Astrocyte of the hippocampus (primary cell): ENCODE measurements around the gene CHST12.
A peak's percentile ranks its signal among the peaks of the same experiment; 100 is the strongest.
"Not testable (repeated sequence)": the region's sequence is repeated elsewhere in the genome, so short reads cannot be mapped to it uniquely, and the experiment has no call there.

Experiments used
- DNase-seq: peaks from one replicate; pipeline ENCODE4 v3.0.0; 2011; ENCODE audit warnings: low read depth, low spot score

The CHST12 gene

GRCh38 chr7:2403014-2403717, at the start of gene CHST12:
Gene CHST12, plus strand, starts transcription at chr7:2403611. Its CDS starts 29,029 bp downstream, at chr7:2432640.
- DNase-seq = peak; percentile 99

- peak; percentile 96 for DNase-seq
These were observed 49.5 kb upstream of the CHST12 start for GRCh38 chr7:2353936-2354185.

- DNase-seq = peak; percentile 96
These were observed 49.0 kb upstream of the CHST12 start, which contains the start of gene EIF3B for GRCh38 chr7:2354186-2354938. Gene EIF3B, plus strand, starts transcription at chr7:2354827. Its CDS starts 95 bp downstream, at chr7:2354922.

GRCh38 chr7:2354939-2355704, 48.3 kb upstream of the CHST12 start:
- DNase-seq = peak; percentile 26

GRCh38 chr7:2355705-2356008, 47.8 kb upstream of the CHST12 start:
- peak; percentile 20 for DNase-seq

- DNase-seq = no peak
These were observed 46.2 kb upstream of the CHST12 start for GRCh38 chr7:2357165-2357564.

GRCh38 chr7:2357571-2357970, 45.8 kb upstream of the CHST12 start:
- DNase-seq = no peak

- no peak for DNase-seq
These were observed 44.4 kb upstream of the CHST12 start for GRCh38 chr7:2358968-2359527.

GRCh38 chr7:2359610-2360009, 43.8 kb upstream of the CHST12 start:
- DNase-seq = no peak

GRCh38 chr7:2360796-2361195, 42.6 kb upstream of the CHST12 start:
- no peak for DNase-seq

- no peak for DNase-seq
These were observed 40.9 kb upstream of the CHST12 start for GRCh38 chr7:2362385-2363088.

GRCh38 chr7:2369139-2369538, 34.3 kb upstream of the CHST12 start:
- no peak for DNase-seq

GRCh38 chr7:2371329-2371728, 32.1 kb upstream of the CHST12 start:
- no peak for DNase-seq

- DNase-seq = no peak
These were observed 30.7 kb upstream of the CHST12 start for GRCh38 chr7:2372724-2373123.

GRCh38 chr7:2373124-2373556, 30.3 kb upstream of the CHST12 start:
- DNase-seq = peak; percentile 90

- DNase-seq = no peak
These were observed 29.8 kb upstream of the CHST12 start for GRCh38 chr7:2373646-2374045.

GRCh38 chr7:2374401-2374800, 29.0 kb upstream of the CHST12 start:
- no peak for DNase-seq

- DNase-seq = no peak
These were observed 28.3 kb upstream of the CHST12 start for GRCh38 chr7:2374830-2375728.

- DNase-seq = no peak
These were observed 26.9 kb upstream of the CHST12 start for GRCh38 chr7:2376351-2377154.

- DNase-seq = not testable (repeated sequence)
These were observed 25.9 kb upstream of the CHST12 start for GRCh38 chr7:2377492-2377891.
